K562 (cell line): Measurements from ENCODE around the gene CD70. TPM values are rescaled to one million over a fixed set of nuclear protein-coding genes. Genes with fewer than 3 reads are reported as not detected.

Source experiments
- ATAC-seq: fragments of 200-7000 bp; cut with Tn5 transposase; 3 replicates; pipeline ENCODE4 v1.9.1; 2020; ENCODE audit warnings: moderate library complexity
- BruUV-seq: library from RNA; stranded (reverse); fragments of 400-500 nt; replicated peaks from 2 replicates; lab custom pipeline; 2021; lab: Mats Ljungman, UMichigan
- CTCF ChIA-PET: fragments of 300-600 bp; formaldehyde crosslinking; extraction: SDS; loops from one replicate; lab custom pipeline; 2021; ENCODE audit warnings: low intra/inter-chr PET ratio; lab: Yijun Ruan, JAX
- POLR2A ChIA-PET: fragments of 300-600, 350-650 bp; sonication (Branson Sonifier 250); formaldehyde crosslinking; extraction: SDS; loops from one replicate; lab custom pipeline; 2021; ENCODE audit warnings: antibody characterized with exemption, inconsistent platforms; lab: Yijun Ruan, JAX
- DNase-seq, 4 experiments: peaks; one replicate each; pipeline versions ENCODE4 v3.0.0 to v3.0.0-alpha.2; 2011 to 2018; ENCODE audit warnings: low spot score in 3 of 4, mixed read lengths in 3 of 4; ENCODE audit errors: extremely low read depth in 1 of 4
- FAIRE-seq: peaks from 2 replicates; lab custom pipeline; 2011; peaks lifted over from hg19 to GRCh38; lab: Jason Lieb, UNC
- H2AFZ ChIP-seq: 2 replicates; pipeline ENCODE4 v1.6.0; 2011; ENCODE audit warnings: low read depth, low read length, control low read depth, inconsistent platforms
- H3K27ac ChIP-seq: fragments of 200-600 bp; 3 replicates; pipeline ENCODE4 v1.8.0; 2011; ENCODE audit warnings: low read depth, mild to moderate bottlenecking, control low read depth, inconsistent platforms, low read length, moderate library complexity, mixed read lengths; ENCODE audit errors: extremely low read depth
- H3K27me3 ChIP-seq, 2 experiments: fragments of 300-600 bp in 1 of 2; 2 replicates in 1 of 2; 3 replicates in 1 of 2; pipeline versions ENCODE4 v1.6.0 to v1.8.0; 2011; ENCODE audit warnings: inconsistent platforms in 2 of 2, low read length in 2 of 2, mild to moderate bottlenecking in 1 of 2, mixed read lengths in 1 of 2, moderate library complexity in 1 of 2; ENCODE audit not compliant: control insufficient read depth in 2 of 2, insufficient read depth in 2 of 2
- H3K36me3 ChIP-seq: fragments of 300-600 bp; 3 replicates; pipeline ENCODE4 v1.8.0; 2011; ENCODE audit warnings: mild to moderate bottlenecking, low read length, inconsistent platforms; ENCODE audit not compliant: control insufficient read depth, insufficient read depth
- H3K4me1 ChIP-seq, 2 experiments: fragments of 200-600 bp in 1 of 2; replicated peaks in 1 of 2; 2 replicates in 1 of 2; 3 replicates in 1 of 2; pipeline versions ENCODE4 v1.5.1 to v1.8.0; 2011; ENCODE audit warnings: inconsistent platforms in 2 of 2, low read length in 2 of 2, mild to moderate bottlenecking in 1 of 2, mixed read lengths in 1 of 2, moderate library complexity in 1 of 2; ENCODE audit not compliant: control insufficient read depth in 2 of 2, insufficient read depth in 2 of 2
- H3K4me2 ChIP-seq: 2 replicates; pipeline ENCODE4 v1.6.1; 2011; ENCODE audit warnings: low read length, control low read depth, inconsistent platforms, mixed read lengths; ENCODE audit not compliant: insufficient read depth
- H3K4me3 ChIP-seq: fragments of 200-600 bp; sonication (generic), shearing (Covaris generic); 2 replicates; pipeline ENCODE4 v1.5.1; 2016; ENCODE audit warnings: control low read depth, inconsistent platforms
- H3K79me2 ChIP-seq: fragments of 200-600 bp; 3 replicates; pipeline ENCODE4 v1.8.0; 2011; ENCODE audit warnings: low read length, inconsistent platforms; ENCODE audit not compliant: control insufficient read depth, insufficient read depth
- H3K9ac ChIP-seq, 2 experiments: 2 replicates each; pipeline versions ENCODE4 v1.6.0 to v1.6.1; 2011; ENCODE audit warnings: low read depth in 2 of 2, low read length in 2 of 2, control low read depth in 1 of 2, inconsistent platforms in 1 of 2, mild to moderate bottlenecking in 1 of 2, mixed read lengths in 1 of 2; ENCODE audit not compliant: insufficient read depth in 1 of 2
- H3K9me1 ChIP-seq: one replicate; pipeline ENCODE4 v1.6.0; 2011; ENCODE audit warnings: inconsistent platforms, mild to moderate bottlenecking, low read length, moderate library complexity; ENCODE audit not compliant: control insufficient read depth, insufficient read depth
- H3K9me3 ChIP-seq: replicated peaks from 2 replicates; pipeline ENCODE4 v1.5.1; 2011; ENCODE audit warnings: low read depth, low read length, inconsistent platforms; ENCODE audit not compliant: control insufficient read depth, insufficient read depth
- H4K20me1 ChIP-seq: replicated peaks from 2 replicates; pipeline ENCODE4 v1.6.1; 2011; ENCODE audit warnings: low read length, inconsistent platforms, mixed read lengths; ENCODE audit not compliant: control insufficient read depth, insufficient read depth
- ATF1 ChIP-seq, 2 experiments: fragments of 450-650 bp in 1 of 2; IDR thresholded peaks; 2 replicates each; pipeline ENCODE4 v1.6.1; 2016; ENCODE audit warnings: missing compliant biosample characterization in 1 of 2, missing genetic modification characterization in 1 of 2
- HMG20A ChIP-seq: fragments of 450-650 bp; formaldehyde crosslinking; conservative IDR thresholded peaks from 2 replicates; pipeline ENCODE4 v1.4.0; 2020; ENCODE audit warnings: mild to moderate bottlenecking, mixed read lengths
- IRF2 ChIP-seq: sonication (generic); formaldehyde crosslinking; IDR thresholded peaks from 2 replicates; pipeline ENCODE4 v1.8.1; 2022; ENCODE audit warnings: mild to moderate bottlenecking, missing genetic modification reagents
- MTA1 ChIP-seq: fragments of 450-650 bp; IDR thresholded peaks from 2 replicates; pipeline ENCODE4 v1.6.1; 2017; ENCODE audit warnings: borderline replicate concordance
- NCOR1 ChIP-seq: fragments of 450-650 bp; IDR thresholded peaks from 2 replicates; pipeline ENCODE4 v1.6.1; 2016; ENCODE audit warnings: mild to moderate bottlenecking, moderate library complexity
- POLR3G ChIP-seq: IDR thresholded peaks from 2 replicates; pipeline ENCODE4 v1.6.1; 2011; ENCODE audit not compliant: insufficient read length, insufficient replicate concordance; ENCODE audit errors: extremely low read depth
- TBL1XR1 ChIP-seq, 2 experiments: IDR thresholded peaks; 2 replicates each; pipeline ENCODE4 v1.6.1; 2012; ENCODE audit warnings: improper control_type of control experiment in 2 of 2, low read length in 2 of 2, mild to moderate bottlenecking in 1 of 2
- ZBTB12 ChIP-seq: fragments of 250-450 bp; sonication (Bioruptor Pico); IDR thresholded peaks from 2 replicates; pipeline ENCODE4 v1.4.0; 2020
- ZFP36 ChIP-seq: fragments of 150-350 bp; IDR thresholded peaks from 2 replicates; pipeline ENCODE4 v1.6.1; 2018; ENCODE audit warnings: low read length, low read depth; ENCODE audit not compliant: partially characterized antibody
- ZNF253 ChIP-seq: fragments of 250-450 bp; sonication (Bioruptor Pico); conservative IDR thresholded peaks from 2 replicates; pipeline ENCODE4 v1.6.1; 2021; ENCODE audit warnings: mild to moderate bottlenecking
- ZNF764 ChIP-seq: fragments of 250-450 bp; sonication (Bioruptor Pico); IDR thresholded peaks from 2 replicates; pipeline ENCODE4 v1.4.0; 2020; ENCODE audit warnings: low read depth, mild to moderate bottlenecking, moderate library complexity
- in situ Hi-C: fragments of 300-500 bp; cut with MboI; formaldehyde crosslinking; loops from 4 replicates; pipeline ENCODE4 v1.15.0; 2018; ENCODE audit warnings: inconsistent platforms, mixed read lengths
- intact Hi-C: fragments of 100-400 bp; cut with micrococcal nuclease; formaldehyde crosslinking; loops from 2 replicates; pipeline ENCODE4 v1.14.2; 2022
- polyA plus RNA-seq, 8 experiments: library from polyadenylated mRNA; depleted of rRNA in 4 of 8; stranded (reverse) in 5 of 8; unstranded in 3 of 8; fragments of >200 nt; fragmentation: Nextera tagmentation in 2 of 8; fragmentation: Illumina TruSeq in 1 of 8; extraction: Ambion mirVana in 2 of 8; extraction: Trizol in 1 of 8; gene quantifications; 2 replicates each; pipeline versions ENCODE4 v1.2.1 to v1.2.3, GENCODE V29; 2011 to 2014; ENCODE audit warnings: inconsistent platforms in 1 of 8, missing spikeins in 1 of 8
- total RNA-seq, 7 experiments: library from RNA; depleted of rRNA in 6 of 7; stranded (reverse); fragments of >200 nt in 6 of 7; fragmentation: Illumina TruSeq in 2 of 7; extraction: Trizol in 2 of 7; gene quantifications; 2 replicates each; pipeline versions ENCODE4 v1.2.1 to v1.2.3, GENCODE V29; 2011 to 2021; ENCODE audit warnings: low replicate concordance in 1 of 7
- TF ChIP-seq, protein P1 (sequence below), 2 experiments: fragments of 450-650 bp; IDR thresholded peaks; 2 replicates each; pipeline ENCODE4 v1.6.1; 2018; ENCODE audit warnings: mild to moderate bottlenecking in 2 of 2, low read depth in 1 of 2; ENCODE audit not compliant: partially characterized antibody in 2 of 2
- TF ChIP-seq, protein P2 (sequence below): sonication (generic); formaldehyde crosslinking; IDR thresholded peaks from 2 replicates; pipeline ENCODE4 v1.8.0; 2022; ENCODE audit warnings: mild to moderate bottlenecking, low read depth, missing genetic modification reagents
- TF ChIP-seq, protein P3 (sequence below): IDR thresholded peaks from 3 replicates; pipeline ENCODE4 v1.6.1; 2011; ENCODE audit warnings: borderline replicate concordance, mild to moderate bottlenecking, moderate library complexity; ENCODE audit not compliant: insufficient read length; ENCODE audit errors: extremely low read depth

The CD70 gene
- total and polyA plus RNA-seq, 9 of the 15 experiments (the other 6 are each of a cell fraction or from before 2014, with no cell fraction given): 0.06 to 0.58 (median 0.33) TPM; not detected in 4

DNA sequence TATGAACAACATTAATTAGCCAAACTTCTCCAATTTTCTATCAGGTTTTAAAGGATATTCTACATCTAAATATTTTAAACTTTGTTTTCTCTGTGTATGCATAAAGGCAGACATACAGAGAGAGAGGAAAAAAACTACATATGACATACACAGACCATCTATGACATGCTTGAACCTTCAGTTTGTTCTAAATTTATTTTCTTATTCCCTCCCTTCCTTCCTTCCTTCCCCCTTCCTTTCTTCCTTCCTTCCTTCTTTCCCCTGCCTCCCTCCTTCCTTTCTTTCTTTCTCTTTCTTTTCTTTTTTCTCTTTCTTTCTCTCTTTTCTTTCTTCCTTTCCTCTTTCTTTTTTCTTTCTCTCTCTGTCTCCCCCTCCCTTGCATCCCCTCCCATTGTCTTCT, 35.8 kb upstream of the CD70 start:
- Histone ChIP-seq H3K79me2 (no peaks in the 10 kb centered on the region), H3K27ac (no peak overlapping the region), H3K36me3 (no peaks in the 10 kb centered on the region), H4K20me1 (no peaks in the 10 kb centered on the region), H3K4me2 (no peak overlapping the region), H3K4me3 (no peak overlapping the region), H3K9ac (no peak overlapping the region), H3K9me3 (no peaks in the 10 kb centered on the region), H2AFZ (no peak overlapping the region), H3K27me3 (no peaks in the 10 kb centered on the region), H3K9me1 (no peaks in the 10 kb centered on the region), H3K4me1 (no peaks in the 10 kb centered on the region; a peak in 1 of 5 replicates)
- DNase-seq (no peak), FAIRE-seq (no peak), ATAC-seq (no peak)
- no TSS peak for BruUV-seq
- ChIA-PET CTCF (no interaction called here), POLR2A (no interaction called here)
- in situ Hi-C loops: no loop called here
- intact Hi-C loops: no loop called here
- TF ChIP-seq ATF1 (CRISPR knock-in tag; IDR thresholded peaks at IDR 0.05) (no peak), ATF1 (tag; IDR thresholded peaks at IDR 0.05) (no peak), NCOR1 (no peak), ZNF253 (CRISPR knock-in tag) (no peak), ZNF764 (CRISPR knock-in tag) (no peak), POLR3G (no peak), HMG20A (CRISPR knock-in tag) (no peak), MTA1 (0 out of 2 replicates have a peak, but pooled peaks have one; percentile 51), ZFP36 (peak; percentile 71), ZBTB12 (CRISPR knock-in tag) (no peak), IRF2 (no peak), TBL1XR1 (IDR thresholded peaks at IDR 0.05; ENCODE audit: low read length in 2 of 2) (no peak)
- TF ChIP-seq, protein P1, sequence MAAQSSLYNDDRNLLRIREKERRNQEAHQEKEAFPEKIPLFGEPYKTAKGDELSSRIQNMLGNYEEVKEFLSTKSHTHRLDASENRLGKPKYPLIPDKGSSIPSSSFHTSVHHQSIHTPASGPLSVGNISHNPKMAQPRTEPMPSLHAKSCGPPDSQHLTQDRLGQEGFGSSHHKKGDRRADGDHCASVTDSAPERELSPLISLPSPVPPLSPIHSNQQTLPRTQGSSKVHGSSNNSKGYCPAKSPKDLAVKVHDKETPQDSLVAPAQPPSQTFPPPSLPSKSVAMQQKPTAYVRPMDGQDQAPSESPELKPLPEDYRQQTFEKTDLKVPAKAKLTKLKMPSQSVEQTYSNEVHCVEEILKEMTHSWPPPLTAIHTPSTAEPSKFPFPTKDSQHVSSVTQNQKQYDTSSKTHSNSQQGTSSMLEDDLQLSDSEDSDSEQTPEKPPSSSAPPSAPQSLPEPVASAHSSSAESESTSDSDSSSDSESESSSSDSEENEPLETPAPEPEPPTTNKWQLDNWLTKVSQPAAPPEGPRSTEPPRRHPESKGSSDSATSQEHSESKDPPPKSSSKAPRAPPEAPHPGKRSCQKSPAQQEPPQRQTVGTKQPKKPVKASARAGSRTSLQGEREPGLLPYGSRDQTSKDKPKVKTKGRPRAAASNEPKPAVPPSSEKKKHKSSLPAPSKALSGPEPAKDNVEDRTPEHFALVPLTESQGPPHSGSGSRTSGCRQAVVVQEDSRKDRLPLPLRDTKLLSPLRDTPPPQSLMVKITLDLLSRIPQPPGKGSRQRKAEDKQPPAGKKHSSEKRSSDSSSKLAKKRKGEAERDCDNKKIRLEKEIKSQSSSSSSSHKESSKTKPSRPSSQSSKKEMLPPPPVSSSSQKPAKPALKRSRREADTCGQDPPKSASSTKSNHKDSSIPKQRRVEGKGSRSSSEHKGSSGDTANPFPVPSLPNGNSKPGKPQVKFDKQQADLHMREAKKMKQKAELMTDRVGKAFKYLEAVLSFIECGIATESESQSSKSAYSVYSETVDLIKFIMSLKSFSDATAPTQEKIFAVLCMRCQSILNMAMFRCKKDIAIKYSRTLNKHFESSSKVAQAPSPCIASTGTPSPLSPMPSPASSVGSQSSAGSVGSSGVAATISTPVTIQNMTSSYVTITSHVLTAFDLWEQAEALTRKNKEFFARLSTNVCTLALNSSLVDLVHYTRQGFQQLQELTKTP (IDR thresholded peaks at IDR 0.05; ENCODE audit: low read depth in 1 of 2, partially characterized antibody in 2 of 2): no peak
- TF ChIP-seq, protein P2, sequence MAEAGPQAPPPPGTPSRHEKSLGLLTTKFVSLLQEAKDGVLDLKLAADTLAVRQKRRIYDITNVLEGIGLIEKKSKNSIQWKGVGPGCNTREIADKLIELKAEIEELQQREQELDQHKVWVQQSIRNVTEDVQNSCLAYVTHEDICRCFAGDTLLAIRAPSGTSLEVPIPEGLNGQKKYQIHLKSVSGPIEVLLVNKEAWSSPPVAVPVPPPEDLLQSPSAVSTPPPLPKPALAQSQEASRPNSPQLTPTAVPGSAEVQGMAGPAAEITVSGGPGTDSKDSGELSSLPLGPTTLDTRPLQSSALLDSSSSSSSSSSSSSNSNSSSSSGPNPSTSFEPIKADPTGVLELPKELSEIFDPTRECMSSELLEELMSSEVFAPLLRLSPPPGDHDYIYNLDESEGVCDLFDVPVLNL (CRISPR knock-in tag): no peak
- TF ChIP-seq, protein P3, sequence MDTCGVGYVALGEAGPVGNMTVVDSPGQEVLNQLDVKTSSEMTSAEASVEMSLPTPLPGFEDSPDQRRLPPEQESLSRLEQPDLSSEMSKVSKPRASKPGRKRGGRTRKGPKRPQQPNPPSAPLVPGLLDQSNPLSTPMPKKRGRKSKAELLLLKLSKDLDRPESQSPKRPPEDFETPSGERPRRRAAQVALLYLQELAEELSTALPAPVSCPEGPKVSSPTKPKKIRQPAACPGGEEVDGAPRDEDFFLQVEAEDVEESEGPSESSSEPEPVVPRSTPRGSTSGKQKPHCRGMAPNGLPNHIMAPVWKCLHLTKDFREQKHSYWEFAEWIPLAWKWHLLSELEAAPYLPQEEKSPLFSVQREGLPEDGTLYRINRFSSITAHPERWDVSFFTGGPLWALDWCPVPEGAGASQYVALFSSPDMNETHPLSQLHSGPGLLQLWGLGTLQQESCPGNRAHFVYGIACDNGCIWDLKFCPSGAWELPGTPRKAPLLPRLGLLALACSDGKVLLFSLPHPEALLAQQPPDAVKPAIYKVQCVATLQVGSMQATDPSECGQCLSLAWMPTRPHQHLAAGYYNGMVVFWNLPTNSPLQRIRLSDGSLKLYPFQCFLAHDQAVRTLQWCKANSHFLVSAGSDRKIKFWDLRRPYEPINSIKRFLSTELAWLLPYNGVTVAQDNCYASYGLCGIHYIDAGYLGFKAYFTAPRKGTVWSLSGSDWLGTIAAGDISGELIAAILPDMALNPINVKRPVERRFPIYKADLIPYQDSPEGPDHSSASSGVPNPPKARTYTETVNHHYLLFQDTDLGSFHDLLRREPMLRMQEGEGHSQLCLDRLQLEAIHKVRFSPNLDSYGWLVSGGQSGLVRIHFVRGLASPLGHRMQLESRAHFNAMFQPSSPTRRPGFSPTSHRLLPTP: no peak
